Measurements from ENCODE around the gene PHF3.

DNA sequence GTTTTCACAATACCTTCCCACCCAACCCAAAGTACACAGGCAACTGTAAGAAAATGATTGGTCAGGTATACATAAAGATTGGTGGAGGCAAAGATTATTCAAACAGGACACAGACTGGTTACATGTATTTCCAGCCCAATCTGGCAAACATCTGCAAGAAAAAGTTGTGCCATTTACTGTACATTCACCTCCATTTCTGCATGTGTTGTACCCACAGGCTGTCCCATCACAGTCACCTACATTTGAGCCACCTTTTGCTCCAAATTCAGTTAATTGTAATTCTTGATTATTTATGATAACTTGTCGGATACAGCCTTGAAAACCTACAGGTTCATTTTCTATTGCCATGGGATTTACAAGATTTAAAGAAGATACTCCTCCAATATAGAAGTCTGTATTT, 85.6 kb downstream of the PHF3 start:
- TF ChIP-seq POLR2A (IDR thresholded peaks at IDR 0.05; ENCODE audit: low read depth, low read length) (no peak), POLR2AphosphoS5 (IDR thresholded peaks at IDR 0.05; ENCODE audit: low read depth, low read length) (no peak), TAF1 (IDR thresholded peaks at IDR 0.05; ENCODE audit: borderline replicate concordance, low read depth, low read length) (no peak)

All from GM12892 (cell line).